HEK293 (cell line): ENCODE measurements around the gene FAM174B.

Experiments used
- CTCF ChIA-PET: fragments of 350-600 bp; formaldehyde crosslinking; extraction: SDS; loops from one replicate; lab custom pipeline; 2021; ENCODE audit warnings: antibody characterized with exemption; lab: Yijun Ruan, JAX
- POLR2A ChIA-PET: fragments of 300-600 bp; formaldehyde crosslinking; extraction: SDS; loops from one replicate; lab custom pipeline; 2020; ENCODE audit warnings: antibody characterized with exemption, inconsistent platforms; lab: Yijun Ruan, JAX
- H3K27ac ChIP-seq: fragments of 200-500 bp; sonication (Bioruptor generic); 2 replicates; pipeline ENCODE4 v1.5.1; 2014; ENCODE audit warnings: low read depth, low read length, control low read depth, inconsistent platforms; ENCODE audit errors: extremely low read depth
- H3K36me3 ChIP-seq, 2 experiments: fragments of 200-500 bp in 1 of 2; sonication (Bioruptor generic) in 1 of 2; 1 replicate in 1 of 2; 2 replicates in 1 of 2; pipeline ENCODE4 v1.5.1; 2014 to 2017; ENCODE audit warnings: inconsistent platforms in 2 of 2, low read length in 2 of 2; ENCODE audit not compliant: control insufficient read depth in 2 of 2, insufficient read depth in 1 of 2
- H3K4me1 ChIP-seq: fragments of 200-500 bp; sonication (Bioruptor generic); 2 replicates; pipeline ENCODE4 v1.5.1; 2014; ENCODE audit warnings: mild to moderate bottlenecking, low read length, inconsistent platforms; ENCODE audit not compliant: control insufficient read depth, insufficient read depth
- H3K4me3 ChIP-seq: 2 replicates; pipeline ENCODE4 v1.5.1; 2011; ENCODE audit warnings: low read depth, mild to moderate bottlenecking, control low read depth, low read length, moderate library complexity
- H3K9me3 ChIP-seq: fragments of 200-500 bp; sonication (Bioruptor generic); 2 replicates; pipeline ENCODE4 v1.5.1; 2014; ENCODE audit warnings: low read depth, low read length, inconsistent platforms; ENCODE audit not compliant: control insufficient read depth, insufficient read depth
- KLF16 ChIP-seq: fragments of 450-650 bp; formaldehyde crosslinking; IDR thresholded peaks from 2 replicates; pipeline ENCODE4 v1.5.1; 2017; ENCODE audit warnings: missing biosample characterization, missing genetic modification characterization
- RBAK ChIP-seq: fragments of 450-650 bp; formaldehyde crosslinking; IDR thresholded peaks from 2 replicates; pipeline ENCODE4 v1.5.1; 2016; ENCODE audit warnings: missing biosample characterization, missing genetic modification characterization
- ZFP37 ChIP-seq: fragments of 450-650 bp; formaldehyde crosslinking; IDR thresholded peaks from 2 replicates; pipeline ENCODE4 v1.5.1; 2016; ENCODE audit warnings: missing biosample characterization, missing genetic modification characterization
- ZNF16 ChIP-seq: fragments of 450-650 bp; formaldehyde crosslinking; IDR thresholded peaks from 2 replicates; pipeline ENCODE4 v1.5.1; 2016; ENCODE audit warnings: low read depth, missing biosample characterization, missing genetic modification characterization
- ZNF2 ChIP-seq: fragments of 450-650 bp; formaldehyde crosslinking; IDR thresholded peaks from 2 replicates; pipeline ENCODE4 v1.5.1; 2016; ENCODE audit warnings: missing biosample characterization, missing genetic modification characterization
- ZNF391 ChIP-seq: fragments of 450-650 bp; formaldehyde crosslinking; IDR thresholded peaks from 2 replicates; pipeline ENCODE4 v1.5.1; 2016; ENCODE audit warnings: low read depth, missing biosample characterization, missing genetic modification characterization, borderline replicate concordance
- ZNF416 ChIP-seq: fragments of 450-650 bp; formaldehyde crosslinking; IDR thresholded peaks from 2 replicates; pipeline ENCODE4 v1.5.1; 2016; ENCODE audit warnings: missing biosample characterization, missing genetic modification characterization
- ZNF501 ChIP-seq: fragments of 450-650 bp; formaldehyde crosslinking; IDR thresholded peaks from 2 replicates; pipeline ENCODE4 v1.5.1; 2016; ENCODE audit warnings: missing biosample characterization, missing genetic modification characterization
- ZNF548 ChIP-seq: fragments of 450-650 bp; formaldehyde crosslinking; IDR thresholded peaks from 2 replicates; pipeline ENCODE4 v1.5.1; 2016; ENCODE audit warnings: missing biosample characterization, missing genetic modification characterization
- ZNF560 ChIP-seq: fragments of 450-650 bp; formaldehyde crosslinking; IDR thresholded peaks from 2 replicates; pipeline ENCODE4 v1.5.1; 2017; ENCODE audit warnings: missing biosample characterization, missing genetic modification characterization, borderline replicate concordance
- ZNF701 ChIP-seq: fragments of 450-650 bp; formaldehyde crosslinking; IDR thresholded peaks from 2 replicates; pipeline ENCODE4 v1.5.1; 2016; ENCODE audit warnings: missing biosample characterization, missing genetic modification characterization
- ZNF747 ChIP-seq: fragments of 450-650 bp; formaldehyde crosslinking; IDR thresholded peaks from 2 replicates; pipeline ENCODE4 v1.5.1; 2016; ENCODE audit warnings: missing biosample characterization, missing genetic modification characterization
- ZNF792 ChIP-seq: fragments of 450-650 bp; formaldehyde crosslinking; IDR thresholded peaks from 2 replicates; pipeline ENCODE4 v1.5.1; 2016; ENCODE audit warnings: missing biosample characterization, missing genetic modification characterization
- ZSCAN23 ChIP-seq: fragments of 450-650 bp; formaldehyde crosslinking; IDR thresholded peaks from 2 replicates; pipeline ENCODE4 v1.5.1; 2016; ENCODE audit warnings: missing biosample characterization, missing genetic modification characterization
- ZSCAN30 ChIP-seq: fragments of 450-650 bp; IDR thresholded peaks from 2 replicates; pipeline ENCODE4 v1.5.1; 2018; ENCODE audit warnings: missing biosample characterization, mild to moderate bottlenecking, missing genetic modification characterization, moderate library complexity
- TF ChIP-seq, protein P1 (sequence below): fragments of 450-650 bp; formaldehyde crosslinking; IDR thresholded peaks from 2 replicates; pipeline ENCODE4 v1.5.1; 2016; ENCODE audit warnings: missing biosample characterization, missing genetic modification characterization
- TF ChIP-seq, protein P2 (sequence below): fragments of 450-650 bp; formaldehyde crosslinking; IDR thresholded peaks from 2 replicates; pipeline ENCODE4 v1.5.1; 2016; ENCODE audit warnings: missing biosample characterization, missing genetic modification characterization
- TF ChIP-seq, protein P3 (sequence below): fragments of 450-650 bp; formaldehyde crosslinking; IDR thresholded peaks from 2 replicates; pipeline ENCODE4 v1.5.1; 2016; ENCODE audit warnings: missing biosample characterization, missing genetic modification characterization, low read depth
- TF ChIP-seq, protein P4 (sequence below): fragments of 450-650 bp; formaldehyde crosslinking; IDR thresholded peaks from 2 replicates; pipeline ENCODE4 v1.5.1; 2016; ENCODE audit warnings: missing biosample characterization, missing genetic modification characterization, borderline replicate concordance

FAM174B gene

DNA sequence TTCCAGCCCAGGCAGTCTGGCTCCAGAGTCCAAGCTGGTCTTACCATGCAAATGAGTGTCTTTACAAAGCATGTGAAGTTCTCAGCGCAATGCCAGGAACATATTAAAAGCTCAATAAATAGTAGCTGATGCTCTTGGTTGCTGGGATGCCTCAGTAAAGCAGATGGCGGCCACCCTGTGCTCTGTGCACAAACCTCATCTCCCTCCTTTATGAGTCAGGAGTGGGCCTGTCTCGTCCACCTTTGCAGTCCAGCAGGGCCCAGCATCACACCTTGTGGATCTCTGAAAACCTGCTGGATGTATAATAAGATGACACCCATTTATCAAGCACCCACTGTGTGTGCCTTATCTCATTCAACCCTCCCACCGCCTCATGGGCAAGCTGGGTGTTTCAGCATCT is 42.7 kb downstream of the FAM174B start:
- TF ChIP-seq ZNF792 (tag by site-specific recombination) (no peak), ZNF2 (tag by site-specific recombination) (no peak), ZNF560 (tag by site-specific recombination) (no peak), ZNF416 (tag by site-specific recombination) (no peak), RBAK (tag by site-specific recombination) (no peak), ZNF747 (tag by site-specific recombination) (no peak), ZNF701 (tag by site-specific recombination) (no peak), ZFP37 (tag by site-specific recombination) (no peak), ZSCAN23 (tag by site-specific recombination) (no peak), ZNF501 (tag by site-specific recombination) (no peak), KLF16 (tag by site-specific recombination) (no peak), ZNF391 (no peak), ZSCAN30 (no peak), ZNF548 (tag by site-specific recombination) (no peak), ZNF16 (tag by site-specific recombination) (no peak)
- TF ChIP-seq, protein P1, sequence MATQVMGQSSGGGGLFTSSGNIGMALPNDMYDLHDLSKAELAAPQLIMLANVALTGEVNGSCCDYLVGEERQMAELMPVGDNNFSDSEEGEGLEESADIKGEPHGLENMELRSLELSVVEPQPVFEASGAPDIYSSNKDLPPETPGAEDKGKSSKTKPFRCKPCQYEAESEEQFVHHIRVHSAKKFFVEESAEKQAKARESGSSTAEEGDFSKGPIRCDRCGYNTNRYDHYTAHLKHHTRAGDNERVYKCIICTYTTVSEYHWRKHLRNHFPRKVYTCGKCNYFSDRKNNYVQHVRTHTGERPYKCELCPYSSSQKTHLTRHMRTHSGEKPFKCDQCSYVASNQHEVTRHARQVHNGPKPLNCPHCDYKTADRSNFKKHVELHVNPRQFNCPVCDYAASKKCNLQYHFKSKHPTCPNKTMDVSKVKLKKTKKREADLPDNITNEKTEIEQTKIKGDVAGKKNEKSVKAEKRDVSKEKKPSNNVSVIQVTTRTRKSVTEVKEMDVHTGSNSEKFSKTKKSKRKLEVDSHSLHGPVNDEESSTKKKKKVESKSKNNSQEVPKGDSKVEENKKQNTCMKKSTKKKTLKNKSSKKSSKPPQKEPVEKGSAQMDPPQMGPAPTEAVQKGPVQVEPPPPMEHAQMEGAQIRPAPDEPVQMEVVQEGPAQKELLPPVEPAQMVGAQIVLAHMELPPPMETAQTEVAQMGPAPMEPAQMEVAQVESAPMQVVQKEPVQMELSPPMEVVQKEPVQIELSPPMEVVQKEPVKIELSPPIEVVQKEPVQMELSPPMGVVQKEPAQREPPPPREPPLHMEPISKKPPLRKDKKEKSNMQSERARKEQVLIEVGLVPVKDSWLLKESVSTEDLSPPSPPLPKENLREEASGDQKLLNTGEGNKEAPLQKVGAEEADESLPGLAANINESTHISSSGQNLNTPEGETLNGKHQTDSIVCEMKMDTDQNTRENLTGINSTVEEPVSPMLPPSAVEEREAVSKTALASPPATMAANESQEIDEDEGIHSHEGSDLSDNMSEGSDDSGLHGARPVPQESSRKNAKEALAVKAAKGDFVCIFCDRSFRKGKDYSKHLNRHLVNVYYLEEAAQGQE (tag by site-specific recombination), result no peak
- TF ChIP-seq, protein P2, sequence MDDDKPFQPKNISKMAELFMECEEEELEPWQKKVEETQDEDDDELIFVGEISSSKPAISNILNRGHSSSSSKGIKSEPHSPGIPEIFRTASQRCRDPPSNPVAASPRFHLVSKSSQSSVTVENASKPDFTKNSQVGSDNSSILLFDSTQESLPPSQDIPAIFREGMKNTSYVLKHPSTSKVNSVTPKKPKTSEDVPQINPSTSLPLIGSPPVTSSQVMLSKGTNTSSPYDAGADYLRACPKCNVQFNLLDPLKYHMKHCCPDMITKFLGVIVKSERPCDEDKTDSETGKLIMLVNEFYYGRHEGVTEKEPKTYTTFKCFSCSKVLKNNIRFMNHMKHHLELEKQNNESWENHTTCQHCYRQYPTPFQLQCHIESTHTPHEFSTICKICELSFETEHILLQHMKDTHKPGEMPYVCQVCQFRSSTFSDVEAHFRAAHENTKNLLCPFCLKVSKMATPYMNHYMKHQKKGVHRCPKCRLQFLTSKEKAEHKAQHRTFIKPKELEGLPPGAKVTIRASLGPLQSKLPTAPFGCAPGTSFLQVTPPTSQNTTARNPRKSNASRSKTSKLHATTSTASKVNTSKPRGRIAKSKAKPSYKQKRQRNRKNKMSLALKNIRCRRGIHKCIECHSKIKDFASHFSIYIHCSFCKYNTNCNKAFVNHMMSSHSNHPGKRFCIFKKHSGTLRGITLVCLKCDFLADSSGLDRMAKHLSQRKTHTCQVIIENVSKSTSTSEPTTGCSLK (tag by site-specific recombination), result no peak
- TF ChIP-seq, protein P3, sequence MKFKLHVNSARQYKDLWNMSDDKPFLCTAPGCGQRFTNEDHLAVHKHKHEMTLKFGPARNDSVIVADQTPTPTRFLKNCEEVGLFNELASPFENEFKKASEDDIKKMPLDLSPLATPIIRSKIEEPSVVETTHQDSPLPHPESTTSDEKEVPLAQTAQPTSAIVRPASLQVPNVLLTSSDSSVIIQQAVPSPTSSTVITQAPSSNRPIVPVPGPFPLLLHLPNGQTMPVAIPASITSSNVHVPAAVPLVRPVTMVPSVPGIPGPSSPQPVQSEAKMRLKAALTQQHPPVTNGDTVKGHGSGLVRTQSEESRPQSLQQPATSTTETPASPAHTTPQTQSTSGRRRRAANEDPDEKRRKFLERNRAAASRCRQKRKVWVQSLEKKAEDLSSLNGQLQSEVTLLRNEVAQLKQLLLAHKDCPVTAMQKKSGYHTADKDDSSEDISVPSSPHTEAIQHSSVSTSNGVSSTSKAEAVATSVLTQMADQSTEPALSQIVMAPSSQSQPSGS (tag by site-specific recombination), result no peak
- TF ChIP-seq, protein P4, sequence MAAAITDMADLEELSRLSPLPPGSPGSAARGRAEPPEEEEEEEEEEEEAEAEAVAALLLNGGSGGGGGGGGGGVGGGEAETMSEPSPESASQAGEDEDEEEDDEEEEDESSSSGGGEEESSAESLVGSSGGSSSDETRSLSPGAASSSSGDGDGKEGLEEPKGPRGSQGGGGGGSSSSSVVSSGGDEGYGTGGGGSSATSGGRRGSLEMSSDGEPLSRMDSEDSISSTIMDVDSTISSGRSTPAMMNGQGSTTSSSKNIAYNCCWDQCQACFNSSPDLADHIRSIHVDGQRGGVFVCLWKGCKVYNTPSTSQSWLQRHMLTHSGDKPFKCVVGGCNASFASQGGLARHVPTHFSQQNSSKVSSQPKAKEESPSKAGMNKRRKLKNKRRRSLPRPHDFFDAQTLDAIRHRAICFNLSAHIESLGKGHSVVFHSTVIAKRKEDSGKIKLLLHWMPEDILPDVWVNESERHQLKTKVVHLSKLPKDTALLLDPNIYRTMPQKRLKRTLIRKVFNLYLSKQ (tag by site-specific recombination), result no peak
- no peak overlapping the region for H3K27ac ChIP-seq
- CTCF ChIA-PET, result interaction anchor here (1.4 kb wide), 1 partner anchor 102 kb away, joined by 5 read pairs; no protein-coding TSS in a partner anchor
- no peaks in the 10 kb centered on the region for H3K4me1 ChIP-seq
- no peaks in the 10 kb centered on the region for H3K36me3 ChIP-seq
- H3K9me3 ChIP-seq, result no peaks in the 10 kb centered on the region
- no peak overlapping the region for H3K4me3 ChIP-seq
- POLR2A ChIA-PET, result no interaction called here
